Measurements from ENCODE around the gene TMEM117.
A peak's percentile ranks its signal among the peaks of the same experiment; 100 is the strongest.

Gene TMEM117

DNA sequence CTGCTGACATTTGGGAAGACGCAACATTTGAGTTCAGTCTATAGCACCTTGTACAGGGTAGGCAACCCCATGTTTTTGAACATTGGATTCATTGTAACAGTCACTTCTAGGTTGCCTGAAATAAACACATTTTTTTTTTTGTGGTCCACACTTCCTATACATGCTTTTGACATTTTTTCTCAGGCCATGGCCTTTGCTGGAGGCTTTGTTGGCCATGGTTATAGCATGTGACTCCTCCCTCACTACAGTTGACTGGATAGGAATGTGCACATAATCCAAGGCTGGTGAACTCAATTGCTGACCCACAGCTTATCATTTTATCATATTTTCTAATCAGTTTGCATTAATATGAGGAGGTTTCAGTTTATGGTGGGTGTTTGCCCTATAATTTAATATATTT is 60.6 kb downstream of the TMEM117 start:
- no peak for DNase-seq (ENCODE audit: low read depth)
- TF ChIP-seq, protein P1, sequence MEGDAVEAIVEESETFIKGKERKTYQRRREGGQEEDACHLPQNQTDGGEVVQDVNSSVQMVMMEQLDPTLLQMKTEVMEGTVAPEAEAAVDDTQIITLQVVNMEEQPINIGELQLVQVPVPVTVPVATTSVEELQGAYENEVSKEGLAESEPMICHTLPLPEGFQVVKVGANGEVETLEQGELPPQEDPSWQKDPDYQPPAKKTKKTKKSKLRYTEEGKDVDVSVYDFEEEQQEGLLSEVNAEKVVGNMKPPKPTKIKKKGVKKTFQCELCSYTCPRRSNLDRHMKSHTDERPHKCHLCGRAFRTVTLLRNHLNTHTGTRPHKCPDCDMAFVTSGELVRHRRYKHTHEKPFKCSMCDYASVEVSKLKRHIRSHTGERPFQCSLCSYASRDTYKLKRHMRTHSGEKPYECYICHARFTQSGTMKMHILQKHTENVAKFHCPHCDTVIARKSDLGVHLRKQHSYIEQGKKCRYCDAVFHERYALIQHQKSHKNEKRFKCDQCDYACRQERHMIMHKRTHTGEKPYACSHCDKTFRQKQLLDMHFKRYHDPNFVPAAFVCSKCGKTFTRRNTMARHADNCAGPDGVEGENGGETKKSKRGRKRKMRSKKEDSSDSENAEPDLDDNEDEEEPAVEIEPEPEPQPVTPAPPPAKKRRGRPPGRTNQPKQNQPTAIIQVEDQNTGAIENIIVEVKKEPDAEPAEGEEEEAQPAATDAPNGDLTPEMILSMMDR (IDR thresholded peaks at IDR 0.05; ENCODE audit: low read depth, low read length, missing control alignments): no peak
- H3K4me3 ChIP-seq (ENCODE audit: low read depth, low read length): no peak overlapping the region

- DNase-seq (ENCODE audit: low read depth): no peak
- TF ChIP-seq, protein P1 (IDR thresholded peaks at IDR 0.05; ENCODE audit: low read depth, low read length, missing control alignments): no peak
- H3K4me3 ChIP-seq (ENCODE audit: low read depth, low read length): no peak overlapping the region
These were observed 62.6 kb downstream of the TMEM117 start for GRCh38 chr12:43898474-43898873.

DNA sequence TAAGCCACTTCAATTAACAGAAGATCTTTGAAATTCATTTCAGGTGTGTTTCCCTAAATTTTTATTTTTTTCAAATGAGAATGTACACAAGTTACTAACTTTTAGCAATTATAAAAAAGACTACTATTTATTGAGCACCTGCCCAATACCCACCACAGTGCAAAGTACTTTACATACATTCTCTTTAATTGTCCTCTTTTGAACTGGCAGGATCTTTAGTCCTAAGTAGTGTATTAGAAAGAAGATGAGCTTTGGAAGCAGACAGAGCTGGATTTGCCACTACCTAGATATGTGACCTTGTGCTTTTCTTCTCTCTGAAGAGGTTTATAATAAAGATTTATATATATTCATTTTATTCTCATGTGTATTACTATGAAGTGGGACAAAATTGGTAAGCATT is 63.7 kb downstream of the TMEM117 start:
- no peak overlapping the region for H3K4me3 ChIP-seq (ENCODE audit: low read depth, low read length)
- TF ChIP-seq, protein P1 (IDR thresholded peaks at IDR 0.05; ENCODE audit: low read depth, low read length, missing control alignments): no peak
- DNase-seq (ENCODE audit: low read depth): no peak

DNA sequence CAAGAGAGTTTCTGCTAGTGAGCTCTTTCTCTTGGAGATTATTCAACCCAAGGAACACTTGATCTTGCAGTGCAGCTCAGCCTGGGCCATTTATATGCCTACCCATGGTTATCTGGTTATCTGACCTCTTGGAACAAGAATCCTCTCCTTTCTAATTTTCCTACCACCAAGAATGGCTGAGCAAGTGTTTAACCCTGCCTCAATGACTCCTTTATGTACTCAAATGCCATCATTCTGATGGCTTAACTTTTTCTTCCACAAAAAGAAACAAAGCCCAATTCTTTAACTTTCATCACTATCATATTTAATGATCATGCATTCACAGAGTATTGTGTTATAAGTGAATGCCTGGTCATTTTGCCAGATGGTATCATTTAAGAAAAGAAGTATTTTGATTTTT is 67.8 kb downstream of the TMEM117 start:
- TF ChIP-seq, protein P1 (IDR thresholded peaks at IDR 0.05; ENCODE audit: low read depth, low read length, missing control alignments): no peak
- no peak for DNase-seq (ENCODE audit: low read depth)

DNA sequence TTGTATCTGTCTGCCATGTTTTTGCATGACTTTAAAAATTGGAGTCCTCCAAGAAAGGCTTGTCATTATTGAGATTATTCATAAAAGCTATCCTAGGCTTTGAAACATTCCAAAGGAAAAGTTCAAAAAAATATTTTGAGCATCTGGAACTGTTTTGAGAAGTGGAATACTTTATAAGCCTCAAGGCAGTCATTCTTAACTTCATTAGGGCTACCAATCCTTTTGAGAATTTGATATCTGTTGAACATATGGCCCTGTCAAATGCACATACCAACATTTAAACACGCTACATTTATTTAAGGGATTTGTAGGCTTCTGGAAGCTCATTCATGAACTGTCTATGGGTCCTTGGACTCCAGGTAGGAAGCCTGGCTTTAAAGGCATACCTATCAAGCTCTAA is 77.0 kb downstream of the TMEM117 start:
- H3K4me3 ChIP-seq (ENCODE audit: low read depth, low read length): no peak overlapping the region
- DNase-seq (ENCODE audit: low read depth): no peak
- TF ChIP-seq, protein P1 (IDR thresholded peaks at IDR 0.05; ENCODE audit: low read depth, low read length, missing control alignments): no peak

More for the DNA sequence above, 67.8 kb downstream of the TMEM117 start:
- no peak overlapping the region for H3K4me3 ChIP-seq (ENCODE audit: low read depth, low read length)

DNA sequence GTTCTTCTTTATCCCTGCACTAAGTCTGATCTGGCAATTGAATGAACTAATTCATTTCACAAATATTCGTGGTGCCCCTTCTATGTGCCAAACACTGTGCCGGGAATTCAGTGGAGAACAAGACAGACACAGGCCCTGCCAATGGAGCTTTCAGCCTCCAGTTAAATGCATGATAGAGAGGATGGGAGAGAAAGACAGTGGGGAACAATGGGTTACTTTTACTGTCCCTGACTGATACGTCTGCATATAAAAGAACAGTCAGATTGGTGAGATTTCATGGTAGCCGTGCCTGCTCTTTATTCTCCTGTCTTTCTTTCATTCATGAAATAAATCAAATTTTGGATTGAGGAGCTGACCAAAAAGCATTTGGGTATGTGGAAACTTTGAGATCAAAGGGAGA is 78.5 kb downstream of the TMEM117 start:
- no peak overlapping the region for H3K4me3 ChIP-seq (ENCODE audit: low read depth, low read length)
- TF ChIP-seq, protein P1 (IDR thresholded peaks at IDR 0.05; ENCODE audit: low read depth, low read length, missing control alignments): no peak
- DNase-seq (ENCODE audit: low read depth): no peak

DNA sequence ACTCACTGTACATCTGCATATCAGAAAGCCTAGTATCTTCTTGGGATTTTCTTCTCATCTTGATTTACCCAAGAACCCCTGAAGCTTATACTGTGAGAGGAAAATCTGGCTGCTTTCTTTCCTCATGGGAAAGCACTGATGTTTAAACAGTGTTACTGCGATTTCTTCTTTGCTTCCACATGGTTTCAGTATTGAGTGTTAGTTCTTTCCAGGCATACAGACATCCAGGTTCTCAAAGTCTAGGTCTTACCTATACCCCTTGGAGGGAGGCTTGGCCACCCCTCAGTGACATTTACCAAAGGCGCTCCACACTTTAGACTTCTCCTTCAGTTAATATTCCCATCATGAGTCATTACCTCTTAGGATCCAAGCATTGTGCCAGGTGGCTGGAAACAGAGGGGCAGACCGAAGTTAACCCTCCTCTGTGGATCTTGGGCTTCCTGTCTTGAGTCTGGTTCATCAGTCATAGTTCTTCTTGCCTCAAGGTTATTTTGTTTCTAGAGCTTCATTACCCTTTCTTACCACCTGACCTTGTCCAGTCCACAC is 79.1 kb downstream of the TMEM117 start:
- no peak for DNase-seq (ENCODE audit: low read depth)
- TF ChIP-seq, protein P1 (IDR thresholded peaks at IDR 0.05; ENCODE audit: low read depth, low read length, missing control alignments): peak; percentile 9
- H3K4me3 ChIP-seq (ENCODE audit: low read depth, low read length): no peak overlapping the region

Measured in GM12864 (cell line).